GM12864 (cell line): Measurements from ENCODE around the gene ATP6V1F.

Experiments used
- DNase-seq: peaks from one replicate; pipeline ENCODE4 v3.0.0-alpha.2; 2011; ENCODE audit warnings: low read depth
- H3K4me3 ChIP-seq: 2 replicates; pipeline ENCODE4 v1.5.1; 2011; ENCODE audit warnings: mild to moderate bottlenecking, low read depth, low read length, control low read depth
- TF ChIP-seq, protein P1 (sequence below): IDR thresholded peaks from 2 replicates; pipeline ENCODE4 v1.5.1; 2011; ENCODE audit warnings: low read depth, mild to moderate bottlenecking, moderate library complexity, low read length, control low read depth, inconsistent platforms; ENCODE audit errors: missing control alignments

Gene ATP6V1F

DNA sequence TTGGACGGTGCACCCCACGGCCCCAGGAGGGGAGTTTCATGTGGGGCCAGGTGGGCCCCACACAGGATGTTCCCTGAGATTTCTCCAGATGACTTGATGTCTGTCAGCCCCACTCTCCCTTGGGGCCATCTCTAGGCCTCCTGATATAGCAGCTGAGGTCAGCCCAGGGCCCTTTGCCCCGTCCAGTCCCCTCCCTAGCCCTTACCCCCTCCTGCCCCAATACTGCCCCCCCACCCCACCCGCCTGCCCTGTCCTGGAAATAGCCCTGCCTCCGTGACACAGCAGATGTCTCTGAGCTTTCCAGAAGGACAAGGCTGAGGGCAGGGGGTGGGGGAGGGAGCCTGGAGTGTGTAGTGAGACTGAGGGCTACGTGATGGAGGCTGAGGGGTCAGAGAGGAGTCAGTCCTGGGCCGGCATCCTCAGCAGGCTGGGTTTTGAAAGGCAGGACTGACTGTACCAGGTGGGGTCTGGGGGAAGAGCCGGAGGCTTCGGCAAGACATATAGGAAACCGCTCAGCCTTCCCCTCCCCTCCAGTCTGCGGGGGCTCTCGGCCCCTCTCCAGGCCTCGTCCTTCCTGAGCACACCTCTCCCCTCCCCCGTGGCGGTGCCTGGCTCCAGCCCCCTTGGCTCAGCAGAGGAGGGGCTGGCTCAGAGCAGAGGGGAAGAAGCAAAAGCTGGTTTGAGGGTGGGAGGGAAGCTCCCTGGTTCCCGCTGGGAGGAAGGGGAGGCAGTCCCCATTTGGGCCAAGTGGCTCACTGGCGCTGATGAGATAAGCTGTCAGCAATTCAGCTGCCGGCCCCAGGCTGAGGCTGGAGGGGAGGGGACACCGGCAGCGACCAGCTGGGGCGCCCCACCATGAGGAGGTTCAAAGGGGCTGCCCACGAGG, 30.4 kb upstream of the ATP6V1F start:
- no peak overlapping the region for H3K4me3 ChIP-seq
- DNase-seq, result no peak
- TF ChIP-seq, protein P1, sequence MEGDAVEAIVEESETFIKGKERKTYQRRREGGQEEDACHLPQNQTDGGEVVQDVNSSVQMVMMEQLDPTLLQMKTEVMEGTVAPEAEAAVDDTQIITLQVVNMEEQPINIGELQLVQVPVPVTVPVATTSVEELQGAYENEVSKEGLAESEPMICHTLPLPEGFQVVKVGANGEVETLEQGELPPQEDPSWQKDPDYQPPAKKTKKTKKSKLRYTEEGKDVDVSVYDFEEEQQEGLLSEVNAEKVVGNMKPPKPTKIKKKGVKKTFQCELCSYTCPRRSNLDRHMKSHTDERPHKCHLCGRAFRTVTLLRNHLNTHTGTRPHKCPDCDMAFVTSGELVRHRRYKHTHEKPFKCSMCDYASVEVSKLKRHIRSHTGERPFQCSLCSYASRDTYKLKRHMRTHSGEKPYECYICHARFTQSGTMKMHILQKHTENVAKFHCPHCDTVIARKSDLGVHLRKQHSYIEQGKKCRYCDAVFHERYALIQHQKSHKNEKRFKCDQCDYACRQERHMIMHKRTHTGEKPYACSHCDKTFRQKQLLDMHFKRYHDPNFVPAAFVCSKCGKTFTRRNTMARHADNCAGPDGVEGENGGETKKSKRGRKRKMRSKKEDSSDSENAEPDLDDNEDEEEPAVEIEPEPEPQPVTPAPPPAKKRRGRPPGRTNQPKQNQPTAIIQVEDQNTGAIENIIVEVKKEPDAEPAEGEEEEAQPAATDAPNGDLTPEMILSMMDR, result no peak

DNA sequence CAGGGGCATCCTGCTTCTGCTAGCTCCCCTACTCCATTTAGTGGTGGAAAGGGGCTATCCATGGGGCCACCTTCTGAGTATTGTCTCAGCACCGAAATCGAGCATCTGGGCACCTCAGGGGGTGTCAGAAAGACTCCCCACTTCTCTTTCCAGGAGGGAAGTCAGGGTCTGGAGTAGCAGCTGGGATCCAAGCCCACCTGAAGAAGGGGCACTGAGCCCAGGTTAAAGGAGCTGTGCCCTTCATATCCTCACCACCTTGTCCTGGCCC, 29.8 kb upstream of the ATP6V1F start:
- no peak for DNase-seq
- no peak overlapping the region for H3K4me3 ChIP-seq
- TF ChIP-seq, protein P1, result no peak

DNA sequence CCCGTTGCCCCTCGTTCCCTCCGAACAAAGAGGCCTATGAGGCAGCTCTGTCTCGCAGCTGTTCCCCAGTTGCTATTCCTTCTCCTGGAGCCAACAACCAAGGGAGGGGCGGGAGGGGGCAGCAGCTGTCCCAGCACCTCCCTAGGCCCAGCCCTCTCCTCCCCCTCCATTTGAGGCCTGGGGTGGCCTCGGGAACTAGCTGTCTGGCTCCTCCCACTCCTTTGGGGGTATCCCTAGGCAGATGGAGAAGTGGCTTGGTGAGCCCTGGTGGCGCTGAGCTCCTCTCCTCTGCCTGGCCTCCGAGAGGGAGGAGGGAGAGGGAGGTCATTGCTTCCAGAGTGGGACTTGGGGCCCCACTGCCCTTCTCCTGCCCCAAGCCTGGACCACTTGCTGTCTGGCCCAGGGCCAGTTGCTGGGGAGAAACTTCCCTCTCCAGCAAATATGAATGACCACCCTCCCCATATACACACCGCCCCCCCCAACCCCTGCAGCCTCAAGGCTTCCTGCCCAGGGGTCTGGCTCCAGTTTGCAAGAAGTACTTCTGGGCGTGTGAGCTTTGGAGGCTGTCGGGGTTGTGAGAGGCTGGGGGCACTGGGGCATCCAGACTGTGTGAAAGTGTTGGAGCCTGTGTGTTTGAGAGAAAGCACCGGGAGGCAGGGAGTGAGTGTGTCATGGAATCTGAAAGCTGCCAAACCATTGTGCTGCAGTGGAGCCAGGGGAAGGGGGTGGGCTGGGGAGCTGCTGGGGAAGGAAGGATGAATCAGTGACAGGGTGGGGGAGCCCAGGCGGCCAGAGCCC, 29.3 kb upstream of the ATP6V1F start:
- H3K4me3 ChIP-seq, result no peak overlapping the region
- TF ChIP-seq, protein P1, result no peak
- no peak for DNase-seq

DNA sequence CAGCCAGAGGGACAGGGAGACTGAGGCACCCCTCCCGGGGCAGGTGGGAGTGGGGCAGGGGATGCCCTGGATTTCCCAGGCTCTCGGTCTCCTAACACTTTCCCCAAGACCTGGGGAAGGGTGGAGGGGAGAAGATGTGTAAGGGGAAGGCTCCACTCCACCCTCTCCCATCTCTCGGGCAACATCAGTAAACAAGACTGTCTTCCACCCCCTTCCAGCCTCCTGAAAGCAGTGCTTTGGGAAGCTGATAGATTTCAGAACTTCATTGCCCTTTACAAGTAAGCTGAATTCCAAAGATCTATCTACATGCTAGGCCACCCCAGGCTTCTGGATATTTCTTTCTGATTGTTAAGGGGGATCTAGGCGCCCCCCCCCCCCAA, 28.7 kb upstream of the ATP6V1F start:
- DNase-seq, result no peak
- TF ChIP-seq, protein P1, result no peak
- no peak overlapping the region for H3K4me3 ChIP-seq

DNA sequence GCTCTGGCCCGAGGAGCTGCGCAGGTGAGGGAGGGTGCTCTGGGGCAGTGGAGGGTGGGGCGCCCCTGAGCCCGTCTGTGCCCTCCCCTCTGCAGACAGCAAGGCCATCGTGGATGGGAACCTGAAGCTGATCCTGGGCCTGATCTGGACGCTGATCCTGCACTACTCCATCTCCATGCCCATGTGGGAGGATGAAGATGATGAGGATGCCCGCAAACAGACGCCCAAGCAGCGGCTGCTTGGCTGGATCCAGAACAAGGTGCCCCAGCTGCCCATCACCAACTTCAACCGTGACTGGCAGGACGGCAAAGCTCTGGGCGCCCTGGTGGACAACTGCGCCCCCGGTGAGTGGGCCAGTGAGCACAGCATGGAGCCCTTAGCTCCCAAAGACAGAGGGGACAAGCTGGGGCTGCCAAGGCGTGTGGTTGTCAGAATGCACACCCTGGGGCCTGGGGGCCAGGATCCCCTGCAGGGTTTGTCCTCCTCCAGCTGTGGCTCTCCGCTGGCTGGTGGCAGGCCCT, 27.4 kb upstream of the ATP6V1F start:
- DNase-seq, result no peak
- H3K4me3 ChIP-seq, result no peak overlapping the region
- TF ChIP-seq, protein P1, result no peak

DNA sequence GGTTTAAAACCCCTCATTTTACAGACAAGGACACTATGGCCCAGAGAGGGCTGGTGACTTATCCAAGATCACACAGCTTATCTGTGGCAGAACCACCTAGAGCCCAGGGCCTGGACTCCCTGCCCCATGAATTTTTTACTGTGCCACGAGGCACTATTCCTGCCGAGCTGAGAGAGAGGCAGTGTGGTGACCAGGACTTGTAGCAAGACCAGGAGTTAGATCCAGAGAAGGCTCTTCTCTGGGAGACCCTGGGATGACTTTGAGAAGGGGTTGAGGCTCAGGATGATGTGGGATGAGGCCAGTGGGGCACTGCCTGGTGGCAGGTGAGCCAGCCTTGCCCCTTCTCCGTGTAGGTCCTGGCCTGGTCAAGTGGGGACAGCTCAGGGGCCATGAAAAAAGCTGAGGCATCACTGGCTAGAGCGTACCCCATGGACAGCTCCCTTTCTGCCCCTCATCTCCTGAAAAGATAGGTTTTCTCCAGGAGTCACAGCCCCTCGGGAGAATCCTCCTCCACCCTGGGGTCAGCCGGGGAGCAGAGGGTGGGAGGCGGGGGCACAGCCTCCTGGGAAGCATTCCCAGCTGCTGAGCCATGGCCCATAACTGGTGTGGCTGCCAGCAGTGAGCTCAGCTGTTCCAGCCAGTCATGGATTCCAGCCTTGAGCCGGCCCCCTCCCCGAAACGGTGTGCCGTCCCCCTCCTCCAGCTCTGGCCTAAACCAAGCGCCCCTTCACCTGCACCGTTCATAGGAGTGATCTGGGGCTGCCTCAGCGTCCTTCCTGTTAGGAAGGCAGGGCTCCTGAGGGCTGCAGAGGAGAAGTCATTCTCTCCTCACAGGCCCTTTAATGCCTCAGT, 26.6 kb upstream of the ATP6V1F start:
- H3K4me3 ChIP-seq, result no peak overlapping the region
- TF ChIP-seq, protein P1, result no peak
- DNase-seq, result no peak
